Mucosa of gallbladder (tissue), 1 donor: ENCODE results near the gene OSBPL3. TPM values are rescaled to one million over a fixed set of nuclear protein-coding genes. Genes with fewer than 3 reads are reported as not detected.
"Not testable (repeated sequence)": the region's sequence is repeated elsewhere in the genome, so short reads cannot be mapped to it uniquely, and the experiment has no call there.

ENCODE experiments used
- DNase-seq: peaks from one replicate; pipeline ENCODE4 v3.0.0-alpha.2; 2020; ENCODE audit warnings: low spot score
- total RNA-seq: library from RNA; stranded (reverse); gene quantifications from one replicate; pipeline ENCODE4 v1.2.1, GENCODE V29; 2021
- donor health status: DM: no; HTN: no; CAD: no.

The OSBPL3 gene
- total RNA-seq, 1 donor from 2014 or later = 20.5 TPM

DNA sequence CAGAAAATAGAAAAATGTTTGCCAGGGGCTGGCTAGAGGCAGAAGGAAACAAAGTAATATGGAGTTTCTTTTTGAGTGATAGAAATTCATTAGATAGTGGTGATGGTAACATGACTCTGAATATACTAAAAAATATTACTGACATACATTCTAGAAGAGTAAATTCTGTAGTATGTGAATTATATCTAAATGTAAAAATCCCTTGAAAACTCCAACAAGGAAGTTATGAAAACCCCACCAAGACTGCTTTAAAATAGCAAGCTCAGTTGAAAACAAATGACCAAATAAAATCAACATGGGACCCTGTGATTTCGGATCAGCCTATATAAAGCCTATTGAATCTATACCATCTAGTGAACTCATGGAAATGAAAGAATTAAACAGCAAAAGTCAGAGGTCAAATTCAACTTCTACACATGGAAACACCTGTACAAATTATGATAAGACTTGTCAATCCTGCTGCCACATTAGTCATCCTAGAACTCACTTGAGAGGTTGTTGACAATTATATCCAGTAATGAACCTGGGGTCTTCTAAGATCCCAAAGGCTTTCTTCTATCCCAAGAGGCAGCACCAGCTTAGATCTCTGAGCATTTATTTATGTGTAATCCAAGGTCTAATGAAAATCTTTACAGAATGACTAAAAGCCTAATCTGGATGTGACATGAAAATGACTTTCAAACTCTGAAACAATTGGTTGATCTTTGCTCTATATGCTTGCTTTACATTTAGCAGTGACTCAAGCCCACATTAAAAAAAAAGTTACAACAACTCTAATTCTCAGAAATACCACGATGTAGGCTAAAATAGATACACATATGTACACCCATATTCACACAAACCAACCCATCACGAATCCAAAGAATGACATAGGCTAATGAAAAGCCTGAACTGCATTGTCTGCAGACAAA, 59.3 kb downstream of the OSBPL3 start:
- no peak for DNase-seq

DNA sequence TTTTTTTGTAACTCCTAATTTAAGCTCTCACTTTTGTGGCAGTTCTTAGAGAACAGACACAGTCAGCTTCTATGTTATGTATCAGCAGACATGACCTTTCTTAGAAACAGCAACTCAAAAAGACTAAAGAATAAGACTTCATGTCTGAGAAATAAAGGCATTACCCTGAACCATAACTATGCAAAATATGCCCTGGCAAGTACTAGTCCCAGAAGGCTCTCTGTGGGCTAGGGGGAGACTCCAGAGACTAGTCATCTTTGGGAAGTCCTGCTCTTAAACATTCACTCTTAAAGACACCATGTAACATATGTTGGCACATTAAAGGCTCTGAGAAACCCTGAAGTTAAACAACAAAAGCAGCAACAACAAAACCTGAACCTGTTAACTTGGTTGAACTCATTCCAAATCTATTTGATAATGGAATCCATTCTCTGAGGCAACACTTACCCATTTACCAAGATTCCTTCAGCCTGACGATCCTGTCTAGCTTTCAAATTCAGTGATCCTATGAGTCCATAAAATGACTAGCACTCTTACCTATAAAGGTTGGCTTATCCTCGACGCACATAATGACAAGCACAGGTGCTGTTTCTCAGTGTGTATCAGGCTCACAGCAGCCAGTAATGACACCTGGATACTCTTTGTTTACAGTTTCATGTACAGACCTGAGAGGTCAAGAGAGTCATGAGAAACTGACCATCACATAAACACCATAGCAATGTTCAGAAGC, 62.3 kb downstream of the OSBPL3 start:
- DNase-seq = no peak

DNA sequence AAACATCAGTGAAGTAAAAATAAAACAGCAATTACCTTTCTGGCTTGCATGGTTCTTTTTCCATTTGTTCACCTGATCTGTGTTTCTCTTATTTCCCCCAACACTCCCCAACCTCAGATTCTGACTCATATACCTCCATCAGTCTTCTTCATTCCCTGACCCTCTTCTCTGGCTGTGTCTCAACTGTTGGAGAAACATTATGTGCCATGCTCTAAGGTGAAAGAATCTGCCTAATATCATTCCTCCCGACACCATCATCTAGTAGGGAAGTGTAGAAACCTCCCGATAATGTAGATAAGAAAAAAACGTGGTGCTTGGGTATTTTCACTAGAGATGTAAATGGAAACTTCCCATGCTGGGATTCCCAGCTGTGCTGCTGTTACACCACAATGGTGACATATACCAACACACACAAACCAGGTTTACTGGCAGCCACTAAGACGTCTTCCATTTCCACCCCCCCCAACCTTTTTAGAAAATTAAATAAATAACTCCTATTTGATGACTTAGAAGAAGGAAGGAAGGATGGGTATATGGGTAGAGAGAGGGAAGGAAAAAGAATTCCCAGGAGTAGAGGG, 63.4 kb downstream of the OSBPL3 start:
- DNase-seq = no peak

DNA sequence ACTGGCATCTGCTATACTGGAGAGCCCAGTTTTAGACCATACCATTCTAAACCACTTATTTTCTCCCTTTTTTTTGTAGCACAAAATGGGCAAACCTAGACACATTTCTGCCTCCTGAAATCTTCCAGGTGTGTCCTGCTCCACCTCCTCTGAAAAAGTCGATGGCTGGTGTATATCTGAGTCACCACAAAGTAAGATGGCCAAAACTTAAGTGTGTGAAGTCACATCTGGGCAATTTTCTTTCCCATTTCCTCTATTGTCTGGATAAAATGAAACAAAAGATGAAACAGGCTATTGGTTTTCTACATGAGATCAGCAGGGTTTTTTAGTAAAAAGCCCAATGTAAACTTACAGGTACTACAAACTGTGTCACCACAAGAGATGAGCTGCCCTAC, 65.5 kb downstream of the OSBPL3 start:
- DNase-seq = no peak

DNA sequence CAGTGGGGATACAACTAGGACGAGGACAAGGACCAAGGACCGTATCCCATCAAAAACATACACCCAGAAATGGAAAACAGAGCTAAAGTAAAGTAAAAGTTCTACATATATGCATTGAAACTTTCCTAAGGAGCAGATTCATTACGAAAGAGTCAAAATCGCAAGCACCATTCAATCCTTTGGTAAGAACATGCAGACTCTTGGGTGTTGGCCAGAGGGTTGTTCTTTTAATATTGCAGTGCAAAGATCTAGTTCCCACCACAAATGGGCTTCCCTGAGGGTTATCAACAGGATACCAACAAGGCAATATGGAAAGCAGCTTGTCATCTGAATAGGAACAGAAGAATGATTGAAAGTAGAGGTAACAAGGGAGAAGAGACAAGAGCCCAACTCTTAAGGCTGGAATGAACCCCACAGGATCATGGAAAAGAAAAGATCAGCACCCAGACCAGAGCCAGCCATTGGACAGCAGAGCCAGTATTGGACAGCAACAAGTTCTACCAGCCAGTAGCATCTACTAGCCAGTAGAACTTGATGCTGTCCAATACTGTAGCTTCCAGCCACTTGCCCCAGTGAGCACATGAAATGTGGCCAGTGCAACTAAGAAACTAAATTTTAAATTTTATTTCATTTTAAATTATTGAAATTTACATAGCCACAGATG, 66.0 kb downstream of the OSBPL3 start:
- DNase-seq = no peak

DNA sequence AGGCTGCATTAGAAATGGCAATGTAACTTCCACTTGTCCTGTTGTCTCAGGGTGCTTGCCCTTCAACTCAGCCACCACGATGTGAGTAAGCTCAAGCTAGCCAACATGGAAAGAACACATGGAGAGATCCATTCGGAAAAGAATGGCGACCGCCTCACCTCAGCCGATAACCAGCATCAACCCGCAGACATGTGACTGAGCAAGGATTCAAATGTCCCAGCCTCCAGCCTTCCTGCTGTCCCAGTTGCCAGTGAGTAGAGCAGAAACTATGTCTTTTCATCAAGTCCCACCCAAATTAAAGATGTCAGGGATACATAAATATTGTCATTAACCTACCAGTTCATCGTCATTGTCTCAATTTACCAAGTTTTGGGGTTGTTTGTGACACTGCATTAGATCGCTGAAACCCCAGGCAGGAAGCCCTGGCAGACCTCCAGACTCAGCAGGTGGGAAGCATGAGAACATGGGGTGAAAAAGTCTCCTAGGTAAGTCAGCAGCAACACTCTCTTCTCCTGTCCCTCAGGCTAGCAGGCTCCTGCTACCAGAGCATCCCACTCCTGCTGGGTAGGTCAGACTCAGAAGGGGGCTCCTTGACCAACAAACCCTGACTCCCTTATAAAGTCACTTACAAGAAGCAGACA, 67.0 kb downstream of the OSBPL3 start:
- no peak for DNase-seq

DNA sequence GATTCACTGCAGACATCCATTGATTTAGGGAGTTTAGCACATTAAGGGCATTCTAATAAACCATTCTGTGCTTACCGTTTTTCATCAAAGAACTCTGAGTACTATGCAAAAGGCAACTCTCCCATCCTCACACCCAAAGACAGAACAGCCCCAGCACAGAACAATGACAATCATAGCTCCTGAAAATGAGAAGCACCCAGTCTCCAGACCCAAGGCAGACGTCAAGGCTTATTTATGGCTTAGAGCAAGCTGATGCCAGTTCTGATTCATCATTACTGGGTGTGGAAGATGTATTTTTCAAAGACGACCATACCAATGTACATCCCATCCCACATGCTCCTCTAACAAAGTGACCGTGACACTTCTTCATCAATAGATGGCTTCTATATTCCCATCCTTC, 67.6 kb downstream of the OSBPL3 start:
- no peak for DNase-seq

DNA sequence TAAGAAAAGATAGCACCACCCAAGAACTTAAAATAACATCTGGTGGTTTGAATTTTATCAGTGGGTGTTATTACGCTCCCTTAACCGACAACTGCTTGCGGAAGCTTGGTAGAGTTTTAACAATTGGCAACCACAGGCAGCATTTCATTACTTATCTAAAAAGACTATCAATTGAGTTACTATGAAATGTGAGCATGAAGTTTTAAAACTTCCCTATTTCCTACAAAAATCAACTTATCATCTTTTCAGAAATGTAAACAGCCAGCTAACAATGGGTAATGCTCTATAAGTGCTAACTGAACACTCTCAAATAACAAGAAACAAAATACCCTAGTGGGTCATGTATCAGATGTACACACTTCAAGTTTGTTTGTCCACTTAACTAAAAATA, 68.8 kb downstream of the OSBPL3 start:
- no peak for DNase-seq

DNA sequence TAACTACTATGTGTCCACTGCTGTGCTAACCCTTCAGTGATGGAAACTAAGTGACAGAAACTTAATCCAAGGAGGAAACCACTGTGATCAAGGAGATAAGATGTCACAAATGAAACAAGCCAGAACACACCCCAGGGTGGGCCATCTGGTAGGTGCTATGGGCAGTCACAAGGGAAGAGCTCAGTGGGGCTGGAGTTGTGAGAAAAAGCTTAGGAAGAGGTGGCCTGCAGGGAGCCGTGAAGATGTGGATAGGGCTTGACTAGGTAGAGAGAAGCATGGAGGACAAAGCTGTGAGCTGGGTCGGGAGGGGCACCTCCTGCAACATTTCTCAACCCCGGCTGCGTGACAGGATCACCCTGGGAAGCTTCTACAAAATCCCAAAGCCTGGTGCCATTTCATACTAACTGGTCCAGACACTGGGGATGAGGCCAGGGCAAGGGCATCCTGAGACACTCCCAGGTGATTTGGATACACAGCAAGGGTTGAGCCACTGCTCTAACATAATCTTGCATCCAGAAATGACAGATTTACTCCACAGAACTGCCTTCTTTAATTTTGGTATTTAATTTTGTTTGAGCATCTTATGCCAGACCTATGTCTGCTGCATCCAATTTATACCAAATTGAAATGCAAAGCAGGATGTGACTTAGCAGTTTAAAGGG, 69.3 kb downstream of the OSBPL3 start:
- DNase-seq = no peak

DNA sequence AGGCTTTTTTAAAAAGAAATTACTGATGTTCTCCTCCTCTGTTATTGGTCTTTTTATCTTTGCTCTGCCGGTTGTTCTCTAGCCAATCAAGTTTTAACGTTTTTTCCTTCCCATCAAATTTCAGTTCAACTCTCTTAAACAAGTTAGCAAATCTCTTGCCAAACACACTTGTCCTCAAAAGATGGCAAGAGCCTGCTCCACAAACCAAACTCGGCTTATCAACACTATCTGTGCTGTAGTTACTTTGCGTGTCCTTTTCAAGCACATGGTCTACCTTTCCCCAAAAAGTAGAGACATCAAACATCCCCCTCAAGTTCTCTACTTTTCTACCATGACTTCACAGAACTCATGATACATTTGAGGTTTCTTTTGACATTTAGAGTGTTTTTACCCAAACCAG, 71.3 kb downstream of the OSBPL3 start:
- DNase-seq = no peak

DNA sequence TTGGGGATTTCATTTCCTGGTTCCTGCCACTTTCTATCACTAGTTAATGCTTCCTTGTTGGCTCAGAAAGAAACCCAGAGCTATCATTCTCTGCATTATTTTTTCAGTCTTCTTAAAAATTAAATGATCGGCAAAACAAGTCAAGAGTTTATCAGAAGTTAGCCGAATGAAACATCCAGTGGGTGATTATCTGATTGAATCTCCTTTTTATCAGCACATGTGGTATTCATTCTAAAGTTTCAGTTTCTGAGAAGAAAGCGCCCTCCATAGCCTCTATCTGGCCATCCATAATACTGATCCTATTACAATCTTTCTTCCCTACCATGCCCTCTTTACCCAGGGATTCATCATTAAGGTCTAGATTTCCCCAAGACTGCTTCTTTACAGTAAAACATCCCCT, 71.8 kb downstream of the OSBPL3 start:
- no peak for DNase-seq

DNA sequence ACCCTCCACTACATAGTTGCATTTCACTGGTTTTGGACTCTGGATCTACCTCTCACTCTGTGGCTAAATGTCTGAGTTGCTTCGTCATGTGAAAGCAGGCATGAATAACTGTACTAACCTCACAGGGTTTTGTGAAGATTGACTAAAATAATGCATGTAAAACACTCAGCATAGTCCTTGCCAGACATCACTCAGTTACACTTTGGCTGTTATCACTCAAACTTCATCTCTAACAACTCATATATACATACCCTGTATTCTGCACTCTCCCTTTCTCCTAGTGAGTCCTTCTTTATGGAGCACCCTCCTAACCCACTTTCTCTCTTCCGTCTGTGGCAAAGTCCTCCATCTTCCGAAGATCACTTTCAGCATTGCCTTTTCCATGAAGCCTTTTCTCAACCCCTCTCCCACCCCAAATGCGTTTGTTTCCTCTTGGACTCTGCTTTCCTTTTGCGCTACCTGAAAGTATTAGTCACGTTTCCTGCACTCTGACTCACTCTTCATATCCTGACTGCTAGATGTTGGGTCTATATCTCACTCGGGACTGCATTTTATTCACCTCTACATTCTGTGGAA, 72.6 kb downstream of the OSBPL3 start:
- no peak for DNase-seq

DNA sequence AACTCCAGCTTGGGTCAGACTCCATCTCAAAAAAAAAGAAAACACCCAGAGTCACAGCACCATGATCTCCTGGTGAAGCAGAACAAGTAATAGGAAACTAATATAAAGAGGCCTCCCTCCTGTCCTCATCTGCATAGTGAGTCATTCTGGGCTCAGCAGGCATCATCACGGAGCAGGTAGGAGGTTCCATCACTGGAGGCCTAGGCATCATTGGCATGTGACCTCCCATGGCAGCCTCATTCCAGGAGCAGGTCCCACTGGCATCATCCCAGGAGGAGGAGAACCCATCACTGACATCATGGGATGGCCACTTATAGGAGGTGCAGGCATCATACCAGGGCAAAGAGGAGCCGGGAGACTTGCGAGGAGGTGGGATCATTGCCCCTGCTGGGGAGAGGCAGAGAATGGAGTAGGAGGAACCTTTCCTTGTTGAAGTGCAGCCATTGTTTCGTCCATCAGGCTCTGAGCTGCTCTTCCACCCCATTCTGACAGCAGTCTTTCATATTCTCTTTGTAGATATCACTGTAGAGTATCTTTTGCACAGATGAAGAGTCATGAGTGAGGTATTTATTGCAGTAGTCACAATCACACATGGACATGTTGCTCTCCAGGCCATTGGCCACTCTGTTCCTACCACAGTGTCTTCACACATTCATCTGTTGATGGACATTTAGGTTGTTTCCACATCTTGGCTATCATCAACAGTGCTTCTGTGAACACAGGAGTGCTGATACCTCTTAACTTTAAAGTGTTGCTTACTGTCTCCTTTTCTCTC, 73.8 kb downstream of the OSBPL3 start:
- no peak for DNase-seq

DNA sequence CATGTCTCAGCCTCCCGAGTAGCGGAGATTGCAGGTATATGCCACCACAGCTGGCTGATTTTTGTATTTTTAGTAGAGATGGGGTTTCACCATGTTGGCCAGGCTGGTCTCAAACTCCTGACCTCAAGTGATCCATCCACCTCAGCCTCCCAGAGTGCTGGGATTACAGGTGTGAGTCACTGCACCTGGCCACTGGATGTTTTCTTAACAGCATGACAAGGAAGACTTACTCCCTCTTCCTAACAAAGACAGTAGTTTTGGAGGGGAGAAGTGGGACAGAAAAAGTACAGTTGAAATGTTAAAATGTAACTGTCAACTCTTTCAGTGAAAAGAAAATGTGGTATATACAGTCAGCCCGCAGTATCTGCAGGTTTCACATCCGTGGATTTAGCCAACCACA, 76.0 kb downstream of the OSBPL3 start:
- not testable (repeated sequence) for DNase-seq

DNA sequence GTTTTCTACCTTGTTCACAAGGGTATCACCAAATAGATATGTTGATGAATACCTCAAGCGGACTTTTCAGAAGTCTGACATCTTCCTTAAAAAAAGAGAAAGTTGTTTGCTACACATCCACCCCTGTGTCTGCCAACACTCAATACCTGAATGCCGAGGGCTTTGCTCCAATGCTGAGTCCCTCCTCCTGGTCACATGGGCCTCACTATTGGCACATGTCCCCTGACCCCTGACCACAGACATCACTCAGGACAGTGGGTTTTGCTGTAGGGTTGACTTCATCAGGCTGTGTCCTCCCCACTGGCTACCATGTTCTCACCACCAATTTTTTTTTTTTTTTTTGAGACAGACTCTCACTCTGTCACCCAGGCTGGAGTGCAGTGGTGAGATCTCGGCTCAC, 76.4 kb downstream of the OSBPL3 start:
- DNase-seq = no peak

DNA sequence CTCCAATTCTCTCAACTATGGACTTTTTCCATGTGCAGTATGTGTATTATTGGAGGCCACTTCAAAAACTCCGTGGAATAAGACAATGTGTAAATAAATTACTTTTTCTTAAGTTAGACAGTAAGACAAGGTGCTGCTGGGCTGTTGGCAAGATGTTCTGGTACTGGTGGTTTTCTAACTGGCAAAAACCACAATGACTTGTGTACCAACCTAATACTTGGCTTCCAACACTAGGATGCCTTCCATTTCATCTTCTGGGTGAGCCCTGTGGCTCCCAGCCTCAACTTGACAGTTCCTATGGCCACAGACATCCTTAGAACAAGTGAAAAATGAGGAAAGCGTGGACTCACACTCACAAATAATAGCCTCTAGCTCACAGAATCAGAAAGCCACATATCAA, 77.0 kb downstream of the OSBPL3 start:
- DNase-seq = no peak

DNA sequence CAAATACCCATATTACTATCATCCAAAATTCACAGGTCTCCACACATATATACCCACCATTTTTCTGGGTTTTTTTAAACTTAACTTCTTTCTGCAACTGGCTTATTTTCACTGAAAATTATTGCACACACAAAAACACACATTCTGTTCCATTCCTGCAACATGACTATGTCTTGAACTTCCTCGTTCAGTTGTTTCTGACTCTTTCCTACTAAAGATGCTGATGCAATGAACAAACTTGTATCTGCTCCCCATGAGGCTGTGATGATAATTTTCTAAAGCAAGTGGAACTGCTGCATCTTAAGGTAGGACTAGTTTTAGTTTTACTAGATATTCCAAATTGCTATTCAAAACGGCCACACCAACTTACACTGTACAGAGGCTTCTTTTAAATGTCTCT, 77.7 kb downstream of the OSBPL3 start:
- no peak for DNase-seq

DNA sequence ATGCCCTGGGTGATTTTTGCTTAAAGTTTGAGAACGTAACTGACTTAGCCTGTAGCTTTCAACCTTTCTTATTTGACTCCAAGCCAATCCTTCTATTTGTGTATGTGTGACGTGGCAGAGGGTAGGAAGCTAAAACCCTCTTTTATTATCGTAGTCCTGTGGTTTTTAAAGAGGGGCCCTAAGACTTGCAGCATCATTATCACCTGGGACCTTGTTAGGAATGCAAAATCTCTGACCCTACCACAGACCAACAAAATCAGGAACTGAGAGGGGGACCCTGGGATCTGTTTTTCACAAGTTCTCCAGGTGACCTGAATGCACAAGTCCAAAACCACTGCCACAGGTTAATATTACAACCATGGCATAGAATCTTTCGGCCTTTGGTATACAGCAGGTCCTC, 80.1 kb downstream of the OSBPL3 start:
- no peak for DNase-seq

DNA sequence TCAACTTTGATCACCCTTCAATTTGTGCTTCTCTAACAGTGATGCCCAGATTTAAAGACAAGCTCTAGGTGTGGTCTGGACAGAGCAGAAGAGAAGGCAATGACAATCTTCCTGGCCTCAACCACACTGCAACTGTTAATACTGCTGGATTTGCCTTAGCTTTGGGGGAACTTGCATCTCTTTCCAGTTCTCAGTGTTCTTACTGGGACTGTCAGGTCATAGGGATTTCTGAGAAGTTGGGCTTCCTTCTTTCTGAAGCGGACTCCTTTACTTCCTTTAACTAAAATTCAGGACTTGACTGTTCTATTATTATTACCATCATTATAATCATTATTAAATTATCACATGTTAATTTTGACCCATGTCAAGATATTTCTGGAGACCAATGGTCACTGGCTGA, 80.8 kb downstream of the OSBPL3 start:
- DNase-seq = no peak

DNA sequence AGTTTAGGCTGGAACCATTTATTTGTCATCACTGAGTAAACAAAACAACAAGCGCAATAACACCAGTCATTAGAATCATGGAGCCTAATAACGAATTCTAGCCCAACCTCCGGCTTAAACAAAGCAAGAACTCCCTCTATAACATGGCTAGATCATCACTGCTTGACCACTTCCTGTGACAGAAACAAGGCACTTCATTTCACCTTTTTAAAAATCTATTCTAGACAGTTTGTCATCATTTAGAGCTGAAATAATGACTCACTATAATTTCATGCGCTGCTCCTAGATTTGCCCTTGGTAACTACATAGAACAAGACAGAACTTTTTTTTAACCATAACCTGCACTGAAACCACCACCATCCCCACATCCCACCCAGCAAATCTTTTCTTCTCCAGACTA, 81.3 kb downstream of the OSBPL3 start:
- DNase-seq = no peak
